BLaER1 (cell line): ENCODE data around the gene FAM9C.
"Not testable (repeated sequence)": the region's sequence is repeated elsewhere in the genome, so short reads cannot be mapped to it uniquely, and the experiment has no call there.

Experiments used
- H3K27ac ChIP-seq: shearing (Covaris generic); formaldehyde crosslinking; 2 replicates; pipeline ENCODE4 v1.8.1; 2022
- H3K27me3 ChIP-seq: shearing (Covaris generic); formaldehyde crosslinking; 2 replicates; pipeline ENCODE4 v1.8.1; 2022
- H3K36me3 ChIP-seq: shearing (Covaris generic); formaldehyde crosslinking; 2 replicates; pipeline ENCODE4 v1.8.1; 2022
- H3K4me1 ChIP-seq: shearing (Covaris generic); formaldehyde crosslinking; 2 replicates; pipeline ENCODE4 v1.8.1; 2022
- H3K4me2 ChIP-seq: shearing (Covaris generic); formaldehyde crosslinking; 2 replicates; pipeline ENCODE4 v1.8.1; 2022
- H3K4me3 ChIP-seq: shearing (Covaris generic); formaldehyde crosslinking; 2 replicates; pipeline ENCODE4 v1.8.1; 2022
- H3K9ac ChIP-seq: shearing (Covaris generic); formaldehyde crosslinking; 2 replicates; pipeline ENCODE4 v1.8.1; 2022
- H3K9me3 ChIP-seq: shearing (Covaris generic); formaldehyde crosslinking; 2 replicates; pipeline ENCODE4 v1.8.1; 2022
- H4K20me1 ChIP-seq: shearing (Covaris generic); formaldehyde crosslinking; 2 replicates; pipeline ENCODE4 v1.8.1; 2022
- Cebpa-rat ChIP-seq: shearing (Covaris generic); IDR thresholded peaks from 2 replicates; pipeline ENCODE4 v1.8.1; 2022

The FAM9C gene

DNA sequence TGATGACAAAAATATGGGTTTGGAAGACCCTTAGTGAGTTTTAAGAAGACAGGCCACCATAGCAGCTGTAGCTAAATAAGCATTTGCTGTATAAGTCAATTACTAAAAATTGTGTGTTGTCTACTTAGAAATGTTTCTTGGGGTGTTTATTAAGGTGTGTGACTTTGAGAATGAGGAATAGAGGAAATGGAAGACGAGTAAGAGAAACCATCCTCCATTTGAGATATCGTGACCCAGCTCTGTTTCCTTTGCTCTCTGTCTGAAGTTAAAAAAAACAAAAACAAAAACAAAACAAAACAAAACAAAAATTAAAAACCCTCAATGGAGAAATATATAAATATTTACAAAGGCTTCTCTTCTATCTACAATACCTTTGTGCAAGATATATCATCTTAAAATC lies 41.7 kb upstream of the FAM9C start:
- H4K20me1 ChIP-seq, result no peaks in the 10 kb centered on the region
- H3K9ac ChIP-seq, result peak overlapping the region; percentile 51
- no peak for TF ChIP-seq Cebpa-rat
- H3K4me2 ChIP-seq, result peak overlapping the region; percentile 88
- H3K4me1 ChIP-seq, result peaks cover 100% of the 10 kb centered on the region
- H3K36me3 ChIP-seq, result no peaks in the 10 kb centered on the region
- no peaks in the 10 kb centered on the region for H3K27me3 ChIP-seq
- H3K9me3 ChIP-seq, result no peaks in the 10 kb centered on the region
- H3K4me3 ChIP-seq, result peak overlapping the region; percentile 48
- H3K27ac ChIP-seq, result peak overlapping the region; percentile 94

DNA sequence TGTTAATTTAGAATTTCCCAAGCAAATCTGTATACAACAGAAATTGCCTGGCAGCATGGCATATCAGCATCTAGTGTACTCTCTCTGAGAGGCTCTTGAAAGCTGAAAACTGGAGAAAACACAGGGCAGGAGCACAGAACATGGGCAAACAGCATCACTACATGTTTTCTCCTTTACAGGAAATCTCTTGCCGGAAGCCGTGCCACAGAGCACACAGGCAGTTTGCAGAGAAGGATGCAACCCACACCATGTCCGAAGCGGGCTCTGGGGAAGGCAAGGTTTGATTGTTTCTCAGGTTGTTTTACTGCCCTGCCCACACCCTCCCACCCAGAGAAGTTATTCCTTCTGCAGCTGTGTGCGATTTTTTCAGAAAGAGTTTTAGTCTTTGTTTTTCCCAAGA lies 41.1 kb upstream of the FAM9C start:
- peak overlapping the region; percentile 48 for H3K4me3 ChIP-seq
- no peaks in the 10 kb centered on the region for H3K27me3 ChIP-seq
- no peaks in the 10 kb centered on the region for H3K36me3 ChIP-seq
- peaks cover 100% of the 10 kb centered on the region for H3K4me1 ChIP-seq
- H3K9me3 ChIP-seq, result no peaks in the 10 kb centered on the region
- H4K20me1 ChIP-seq, result no peaks in the 10 kb centered on the region
- peak overlapping the region; percentile 51 for H3K9ac ChIP-seq
- peak overlapping the region; percentile 88 for H3K4me2 ChIP-seq
- peak overlapping the region; percentile 94 for H3K27ac ChIP-seq
- no peak for TF ChIP-seq Cebpa-rat

DNA sequence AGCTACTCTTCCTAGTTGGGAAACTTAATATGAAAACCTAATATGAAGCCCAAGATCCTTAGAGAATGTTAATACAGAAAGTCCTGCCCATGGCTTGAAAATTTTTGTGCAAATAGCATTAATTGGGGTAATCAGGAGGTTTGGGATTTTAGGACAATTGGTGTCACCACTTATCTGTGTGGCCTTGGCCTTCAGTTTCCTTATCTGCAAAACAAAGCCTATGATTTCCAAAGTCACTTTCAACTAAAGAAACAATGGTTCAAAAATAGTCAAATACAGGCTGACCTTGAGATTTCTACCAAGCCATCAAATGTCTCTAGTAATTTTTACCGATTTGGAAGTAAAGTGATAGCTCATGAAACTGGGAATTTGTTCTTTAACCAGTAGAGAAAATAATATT lies 40.2 kb upstream of the FAM9C start:
- peak overlapping the region; percentile 94 for H3K27ac ChIP-seq
- no peak overlapping the region for H3K4me3 ChIP-seq
- no peaks in the 10 kb centered on the region for H3K36me3 ChIP-seq
- H3K9ac ChIP-seq, result no peak overlapping the region
- H4K20me1 ChIP-seq, result no peaks in the 10 kb centered on the region
- no peaks in the 10 kb centered on the region for H3K9me3 ChIP-seq
- no peaks in the 10 kb centered on the region for H3K27me3 ChIP-seq
- peaks cover 100% of the 10 kb centered on the region for H3K4me1 ChIP-seq
- peak overlapping the region; percentile 88 for H3K4me2 ChIP-seq
- TF ChIP-seq Cebpa-rat, result no peak

DNA sequence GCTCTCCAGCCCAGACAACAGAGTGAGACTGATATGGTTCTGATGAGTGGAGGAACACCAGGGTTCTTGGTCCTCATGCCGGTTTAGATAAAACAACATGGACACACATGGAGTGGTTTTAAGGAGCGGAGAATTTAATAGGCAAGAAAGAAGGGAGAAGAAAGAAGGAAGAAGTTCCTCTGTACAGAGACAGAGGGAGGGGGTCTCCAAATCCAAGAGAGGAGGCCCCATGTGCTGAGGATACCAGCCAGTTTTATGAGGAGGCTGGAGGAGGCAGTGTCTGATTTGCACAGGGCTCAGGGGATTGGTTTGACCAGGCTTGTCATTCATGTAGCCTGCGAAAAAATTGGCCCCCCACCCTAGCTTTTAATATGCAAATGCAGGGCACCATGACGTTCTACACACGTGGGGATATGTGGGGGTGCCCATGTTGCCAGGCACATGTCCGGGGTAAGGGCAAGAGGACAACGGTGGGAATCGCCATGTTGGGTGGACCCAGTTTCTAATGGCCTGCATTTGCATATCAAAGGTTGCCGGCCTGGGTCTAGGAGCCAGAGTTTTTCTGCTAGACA lies 39.4 kb upstream of the FAM9C start:
- H3K4me1 ChIP-seq, result peaks cover 100% of the 10 kb centered on the region
- H3K9me3 ChIP-seq, H3K9ac ChIP-seq, H3K27me3 ChIP-seq, H3K4me3 ChIP-seq, H4K20me1 ChIP-seq, H3K36me3 ChIP-seq: not testable (repeated sequence)
- H3K4me2 ChIP-seq, result peak overlapping the region; percentile 88
- peak overlapping the region; percentile 94 for H3K27ac ChIP-seq

DNA sequence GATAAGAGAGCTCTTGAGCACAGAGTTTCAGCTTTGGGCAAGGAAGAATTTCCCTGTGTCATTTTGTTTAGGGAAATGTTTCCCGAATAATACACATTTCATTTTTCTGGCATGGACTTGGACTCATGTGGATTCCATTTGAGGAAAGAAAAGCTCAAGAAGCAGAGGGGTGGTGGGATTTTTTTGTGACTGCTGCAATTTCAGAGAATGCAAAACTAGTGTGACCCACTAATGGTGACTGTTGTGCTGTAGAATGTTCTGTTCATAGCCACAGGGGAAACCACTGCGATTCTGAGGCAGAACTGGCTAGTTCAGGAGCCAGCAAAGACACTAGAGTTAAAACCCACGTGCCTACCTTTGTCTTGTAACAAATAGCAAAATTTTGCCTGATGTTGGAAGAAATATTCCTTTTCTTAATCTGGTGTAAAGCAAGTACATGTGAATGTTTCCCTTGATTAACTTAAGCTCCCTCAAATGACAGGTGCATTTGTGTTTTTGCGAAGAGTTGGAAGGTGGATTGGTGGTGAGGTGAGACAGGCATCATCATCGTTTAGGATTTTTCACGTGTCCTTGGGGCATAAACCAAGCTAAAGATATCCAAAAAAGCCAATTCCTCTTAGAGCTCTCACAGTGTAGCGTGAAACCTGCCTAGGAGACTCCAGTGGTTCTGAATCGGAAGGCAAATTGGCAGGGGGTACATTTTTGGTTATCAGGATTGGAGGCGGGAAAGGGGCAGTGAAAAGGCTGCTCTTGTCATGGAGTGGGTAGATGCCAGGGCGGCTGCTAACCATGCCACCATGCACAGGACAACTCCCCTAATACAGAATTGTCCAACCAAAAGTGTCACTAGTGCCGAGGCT lies 38.0 kb upstream of the FAM9C start:
- no peaks in the 10 kb centered on the region for H3K27me3 ChIP-seq
- H3K4me3 ChIP-seq, result no peak overlapping the region
- H3K9me3 ChIP-seq, result no peaks in the 10 kb centered on the region
- no peak for TF ChIP-seq Cebpa-rat
- peak overlapping the region; percentile 94 for H3K27ac ChIP-seq
- peaks cover 94% of the 10 kb centered on the region for H3K4me1 ChIP-seq
- peak overlapping the region; percentile 69; the same call in 1 of the 2 replicates for H3K9ac ChIP-seq
- no peaks in the 10 kb centered on the region for H3K36me3 ChIP-seq
- peak overlapping the region; percentile 88 for H3K4me2 ChIP-seq
- no peaks in the 10 kb centered on the region for H4K20me1 ChIP-seq

DNA sequence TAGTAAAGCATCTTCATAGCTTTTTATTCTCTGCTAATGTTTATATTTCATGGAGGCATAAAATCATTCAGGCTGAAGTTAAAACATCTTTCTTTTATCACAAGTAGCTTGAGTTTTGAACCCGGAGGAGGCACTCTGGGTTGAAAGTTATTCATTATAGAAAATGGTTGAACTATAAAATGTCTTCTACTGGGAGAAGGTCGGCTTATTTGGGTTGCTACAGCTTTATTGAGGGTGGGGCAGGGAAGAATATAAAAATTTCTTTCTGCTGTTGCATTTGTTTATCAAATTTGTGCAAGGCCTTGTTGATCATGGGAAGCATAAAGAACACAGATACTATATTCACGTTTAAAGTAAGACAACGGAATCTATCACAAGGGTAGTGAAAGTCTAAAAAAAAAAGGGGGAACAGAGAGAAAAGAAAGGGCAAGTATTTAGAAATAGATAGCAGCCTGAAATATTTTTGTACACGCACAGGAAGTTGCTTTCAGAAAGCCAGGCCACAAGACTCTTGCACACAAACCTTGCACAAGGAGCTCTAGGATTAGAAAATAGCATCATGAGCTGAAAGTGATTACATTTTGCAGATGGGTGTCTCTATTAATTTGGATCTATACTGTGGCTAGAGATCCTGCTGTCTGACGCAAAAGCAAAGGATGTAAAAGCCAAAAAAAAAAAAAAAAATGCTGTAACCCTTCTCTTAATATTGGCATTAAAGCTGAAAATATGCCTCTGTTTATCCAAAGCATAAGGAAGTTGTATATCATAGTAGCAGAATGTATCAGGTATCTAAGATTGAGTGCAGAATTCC lies 37.2 kb upstream of the FAM9C start:
- no peaks in the 10 kb centered on the region for H3K36me3 ChIP-seq
- no peak overlapping the region; the same call in 1 of the 2 replicates for H3K4me3 ChIP-seq
- H3K9ac ChIP-seq, result peak overlapping the region; percentile 69; the same call in 1 of the 2 replicates
- peak overlapping the region; percentile 88 for H3K4me2 ChIP-seq
- no peaks in the 10 kb centered on the region for H4K20me1 ChIP-seq
- no peak for TF ChIP-seq Cebpa-rat
- H3K9me3 ChIP-seq, result no peaks in the 10 kb centered on the region
- H3K27ac ChIP-seq, result peak overlapping the region; percentile 94
- no peaks in the 10 kb centered on the region for H3K27me3 ChIP-seq
- H3K4me1 ChIP-seq, result peaks cover 92% of the 10 kb centered on the region

DNA sequence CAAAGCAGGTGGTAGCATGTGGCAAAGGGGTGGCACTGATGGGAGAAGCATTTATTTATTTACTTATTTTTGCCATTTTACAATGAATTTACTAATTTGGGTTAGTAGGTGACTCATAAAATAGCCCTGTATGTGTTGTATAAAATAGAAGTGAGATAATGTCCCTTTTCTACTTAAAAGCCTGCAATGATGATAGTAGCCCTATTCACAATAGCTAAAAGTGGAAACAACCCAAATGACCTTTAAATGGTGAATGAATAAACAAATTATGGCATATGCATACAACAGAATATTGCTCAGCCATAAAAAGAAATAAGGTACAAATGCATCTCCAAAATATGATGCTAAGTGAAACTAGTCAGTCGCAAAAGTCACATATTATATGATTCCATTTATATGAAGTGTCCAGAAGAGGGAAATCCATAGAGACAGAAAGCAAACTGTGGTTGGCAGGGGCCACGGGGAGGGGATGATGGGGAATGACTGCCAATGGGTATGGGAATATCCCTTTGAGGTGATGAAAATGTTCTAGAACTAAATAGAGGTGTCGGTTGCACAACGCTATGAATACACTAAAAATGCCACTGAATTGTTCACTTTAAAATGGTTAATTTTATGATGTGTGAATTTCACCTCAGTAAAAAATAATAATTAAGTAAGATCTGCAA lies 35.8 kb upstream of the FAM9C start:
- Histone ChIP-seq H4K20me1 (no peaks in the 10 kb centered on the region), H3K4me3 (no peak overlapping the region), H3K4me2 (peak overlapping the region; percentile 88), H3K4me1 (peaks cover 92% of the 10 kb centered on the region), H3K9ac (no peak overlapping the region), H3K27ac (peak overlapping the region; percentile 94), H3K36me3 (no peaks in the 10 kb centered on the region), H3K27me3 (no peaks in the 10 kb centered on the region), H3K9me3 (no peaks in the 10 kb centered on the region)
- TF ChIP-seq Cebpa-rat, result no peak

DNA sequence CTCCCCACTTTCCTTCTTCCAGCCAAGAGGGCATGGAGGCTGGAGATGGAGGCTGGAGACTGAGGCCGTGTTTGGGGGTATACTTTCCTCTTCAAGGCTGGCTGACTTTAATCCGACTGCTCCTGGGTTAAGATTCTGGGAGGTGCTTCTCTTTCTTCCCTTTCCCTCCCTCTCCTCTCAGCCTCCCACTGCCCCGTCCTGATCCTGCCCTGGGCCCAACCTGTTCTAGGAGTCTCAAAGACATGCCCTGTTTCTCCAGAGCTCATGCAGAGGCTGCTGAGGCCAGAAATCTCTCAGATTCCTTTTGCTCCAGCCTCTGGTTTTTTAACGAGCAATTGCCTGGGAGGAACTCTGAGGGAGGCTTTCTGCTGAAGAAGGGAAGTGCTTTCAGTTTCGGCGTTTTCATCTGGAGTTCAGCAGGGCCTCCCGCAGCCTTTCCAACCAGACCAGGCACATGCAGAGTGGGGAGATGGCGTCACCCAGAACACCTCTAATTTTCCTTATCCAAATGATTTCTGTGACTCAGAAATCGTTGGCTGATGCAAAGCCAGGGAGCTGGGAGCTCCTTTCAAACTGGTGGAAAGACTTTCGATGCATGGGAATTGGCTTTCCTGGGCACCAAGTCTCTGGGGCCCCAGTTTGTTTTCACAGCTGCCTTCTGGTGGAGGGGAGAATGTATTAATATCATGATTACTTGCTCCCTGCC lies 34.5 kb upstream of the FAM9C start:
- H3K27ac ChIP-seq, result peak overlapping the region; percentile 75
- no peaks in the 10 kb centered on the region for H3K27me3 ChIP-seq
- no peaks in the 10 kb centered on the region for H4K20me1 ChIP-seq
- peak overlapping the region; percentile 88 for H3K4me2 ChIP-seq
- H3K9ac ChIP-seq, result peak overlapping the region; percentile 61
- no peaks in the 10 kb centered on the region for H3K36me3 ChIP-seq
- peak overlapping the region; percentile 8; the same call in 1 of the 2 replicates for H3K4me3 ChIP-seq
- peaks cover 92% of the 10 kb centered on the region for H3K4me1 ChIP-seq
- no peak for TF ChIP-seq Cebpa-rat
- H3K9me3 ChIP-seq, result no peaks in the 10 kb centered on the region

DNA sequence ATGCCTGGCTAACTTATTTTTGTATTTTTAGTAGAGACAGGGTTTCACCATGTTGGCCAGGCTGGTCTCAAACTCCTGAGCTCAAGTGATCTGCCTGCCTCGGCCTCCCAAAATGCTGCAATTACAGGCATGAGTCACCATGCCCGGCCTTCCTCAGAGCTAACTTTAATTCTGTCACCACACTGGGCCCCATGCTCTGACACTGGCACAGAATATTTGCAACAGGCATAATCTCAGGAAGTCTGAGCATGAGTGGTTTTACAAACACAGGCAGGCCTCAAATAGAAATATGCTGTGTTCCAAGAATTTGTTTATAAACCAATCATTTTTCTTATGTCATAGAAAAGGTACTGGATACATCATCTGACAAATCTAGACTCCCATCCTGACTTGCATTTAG lies 32.7 kb upstream of the FAM9C start:
- Histone ChIP-seq H3K9ac (no peak overlapping the region), H3K4me1 (peaks cover 75% of the 10 kb centered on the region), H3K36me3 (no peaks in the 10 kb centered on the region), H3K9me3 (peaks cover 5% of the 10 kb centered on the region; the same call in 1 of the 2 replicates), H3K4me2 (no peak overlapping the region), H3K27me3 (no peaks in the 10 kb centered on the region), H3K27ac (no peak overlapping the region), H4K20me1 (no peaks in the 10 kb centered on the region), H3K4me3 (no peak overlapping the region)
- TF ChIP-seq Cebpa-rat, result no peak
